GM12878 (cell line): Measurements from ENCODE around the gene MGMT. TPM values are rescaled to one million over a fixed set of nuclear protein-coding genes. Genes with fewer than 3 reads are reported as not detected.

ENCODE experiments used
- ATAC-seq: fragments of 200-7000 bp; cut with Tn5 transposase; 3 replicates; pipeline ENCODE4 v1.9.1; 2020; ENCODE audit warnings: mild to moderate bottlenecking, moderate library complexity
- BruUV-seq: library from RNA; stranded (reverse); fragments of 400-500 nt; replicated peaks from 2 replicates; lab custom pipeline; 2021; lab: Mats Ljungman, UMichigan
- CTCF ChIA-PET: fragments of 300-600 bp; sonication (Branson Sonifier 250); formaldehyde crosslinking; extraction: SDS; loops from one replicate; lab custom pipeline; 2021; ENCODE audit warnings: inconsistent platforms; lab: Yijun Ruan, JAX
- POLR2A ChIA-PET: fragments of 350-600 bp; formaldehyde crosslinking; extraction: SDS; loops from one replicate; lab custom pipeline; 2021; ENCODE audit warnings: inconsistent platforms; lab: Charles Lee
- RAD21 ChIA-PET: fragments of 300-600 bp; sonication (Branson Sonifier 250); formaldehyde crosslinking; loops from one replicate; lab custom pipeline; 2023; ENCODE audit warnings: antibody characterized with exemption; ENCODE audit not compliant: unreplicated experiment; lab: Charles Lee
- SMC1A ChIA-PET: fragments of 300-600 bp; sonication (Branson Sonifier 250); formaldehyde crosslinking; loops from one replicate; lab custom pipeline; 2023; ENCODE audit not compliant: unreplicated experiment, uncharacterized antibody; lab: Charles Lee
- DNase-seq: peaks from one replicate; pipeline ENCODE4 v3.0.0-alpha.2; 2011; ENCODE audit warnings: low read depth, low spot score
- FAIRE-seq: peaks from 3 replicates; lab custom pipeline; 2011; peaks lifted over from hg19 to GRCh38; lab: Jason Lieb, UNC
- H2AFZ ChIP-seq: 2 replicates; pipeline ENCODE4 v1.6.0; 2011; ENCODE audit warnings: low read depth, low read length, control low read depth; ENCODE audit not compliant: control insufficient read depth
- H3K27ac ChIP-seq: 2 replicates; pipeline ENCODE4 v1.5.1; 2011; ENCODE audit warnings: control low read depth; ENCODE audit not compliant: control insufficient read depth, insufficient read depth
- H3K27me3 ChIP-seq, 2 experiments: replicated peaks in 1 of 2; 2 replicates each; pipeline versions ENCODE4 v1.6.0 to v1.6.1; 2011; ENCODE audit warnings: low read length in 1 of 2; ENCODE audit not compliant: control insufficient read depth in 2 of 2, insufficient read depth in 2 of 2
- H3K36me3 ChIP-seq, 2 experiments: 2 replicates each; pipeline ENCODE4 v1.5.1; 2011; ENCODE audit warnings: low read length in 1 of 2; ENCODE audit not compliant: control insufficient read depth in 2 of 2, insufficient read depth in 2 of 2
- H3K4me1 ChIP-seq: 2 replicates; pipeline ENCODE4 v1.6.1; 2011; ENCODE audit warnings: mild to moderate bottlenecking, low read length, moderate library complexity, mixed read lengths; ENCODE audit not compliant: control insufficient read depth, insufficient read depth
- H3K4me2 ChIP-seq: 2 replicates; pipeline ENCODE4 v1.6.0; 2011; ENCODE audit warnings: control low read depth; ENCODE audit not compliant: control insufficient read depth, insufficient read depth
- H3K4me3 ChIP-seq: fragments of 200-600 bp; sonication (generic); 2 replicates; pipeline ENCODE4 v1.5.1; 2016
- H3K79me2 ChIP-seq: 2 replicates; pipeline ENCODE4 v1.6.0; 2011; ENCODE audit warnings: low read length; ENCODE audit not compliant: control insufficient read depth, insufficient read depth
- H3K9ac ChIP-seq: 2 replicates; pipeline ENCODE4 v1.8.0; 2011; ENCODE audit warnings: low read length, control low read depth, mixed read lengths; ENCODE audit not compliant: control insufficient read depth, insufficient read depth
- H3K9me3 ChIP-seq: replicated peaks from 3 replicates; pipeline ENCODE4 v1.5.1; 2011; ENCODE audit warnings: mild to moderate bottlenecking, low read length; ENCODE audit not compliant: control insufficient read depth, insufficient read depth
- H4K20me1 ChIP-seq: 2 replicates; pipeline ENCODE4 v1.6.0; 2011; ENCODE audit not compliant: control insufficient read depth, insufficient read depth
- ATF2 ChIP-seq: IDR thresholded peaks from 2 replicates; pipeline ENCODE4 v1.6.1; 2012; ENCODE audit warnings: low read length, inconsistent platforms
- BACH1 ChIP-seq: fragments of 450-650 bp; IDR thresholded peaks from 2 replicates; pipeline ENCODE4 v1.6.1; 2017; ENCODE audit warnings: mild to moderate bottlenecking, borderline replicate concordance
- CTCF ChIP-seq, 3 experiments: IDR thresholded peaks in 2 of 3; conservative IDR thresholded peaks in 1 of 3; 2 replicates each; pipeline ENCODE4 v1.5.1; 2011; ENCODE audit warnings: low read depth in 3 of 3, low read length in 3 of 3, mild to moderate bottlenecking in 3 of 3, control low read depth in 2 of 3, moderate library complexity in 2 of 3, inconsistent platforms in 1 of 3, mixed read lengths in 1 of 3; ENCODE audit not compliant: control insufficient read depth in 2 of 3, insufficient read depth in 1 of 3; ENCODE audit errors: extremely low read depth in 1 of 3
- IRF5 ChIP-seq: fragments of 450-650 bp; IDR thresholded peaks from 2 replicates; pipeline ENCODE4 v1.6.1; 2017; ENCODE audit warnings: borderline replicate concordance
- MEF2A ChIP-seq: IDR thresholded peaks from 2 replicates; pipeline ENCODE4 v1.6.1; 2011; ENCODE audit warnings: low read depth, mild to moderate bottlenecking, low read length, moderate library complexity; ENCODE audit not compliant: insufficient read depth
- POU2F2 ChIP-seq: IDR thresholded peaks from 3 replicates; pipeline ENCODE4 v1.6.1; 2011; ENCODE audit warnings: low read depth, mild to moderate bottlenecking, low read length, borderline replicate concordance
- RAD21 ChIP-seq: IDR thresholded peaks from 2 replicates; pipeline ENCODE4 v1.6.1; 2011; ENCODE audit warnings: mild to moderate bottlenecking, low read depth, low read length, moderate library complexity; ENCODE audit not compliant: insufficient read depth
- TBL1XR1 ChIP-seq: IDR thresholded peaks from 2 replicates; pipeline ENCODE4 v1.6.1; 2012; ENCODE audit warnings: low read depth, low read length, improper control_type of control experiment
- TCF7 ChIP-seq: IDR thresholded peaks from 2 replicates; pipeline ENCODE4 v1.6.1; 2014; ENCODE audit warnings: antibody characterized with exemption, borderline replicate concordance
- ZBTB11 ChIP-seq: fragments of 450-650 bp; formaldehyde crosslinking; IDR thresholded peaks from 2 replicates; pipeline ENCODE4 v1.5.0; 2022; ENCODE audit warnings: mild to moderate bottlenecking, missing genetic modification characterization
- ZNF622 ChIP-seq: fragments of 450-650 bp; IDR thresholded peaks from 2 replicates; pipeline ENCODE4 v1.6.1; 2017; ENCODE audit warnings: mild to moderate bottlenecking, inconsistent platforms
- WGBS: methylation state at CpG from one replicate; pipeline ENCODE4 v1.1.6; 2016; ENCODE audit warnings: low lambda C conversion rate; ENCODE audit not compliant: insufficient replicate concordance, insufficient coverage; ENCODE audit errors: missing lambda C conversion rate; 5-methylcytosine and 5-hydroxymethylcytosine counted together
- in situ Hi-C: fragments of 300-500 bp; cut with MboI; formaldehyde crosslinking; loops from 9 replicates; pipeline ENCODE4 v1.14.3; 2018; ENCODE audit warnings: mixed read lengths
- intact Hi-C: fragments of 100-400 bp; cut with micrococcal nuclease; formaldehyde crosslinking; loops from one replicate; pipeline ENCODE4 v1.14.2; 2022; ENCODE audit not compliant: unreplicated experiment
- polyA plus RNA-seq, 11 experiments: library from polyadenylated mRNA; depleted of rRNA in 4 of 11; unstranded in 6 of 11; stranded (reverse) in 5 of 11; fragments of >200 nt; fragmentation: Nextera tagmentation in 4 of 11; fragmentation: Illumina TruSeq in 1 of 11; extraction: Ambion mirVana in 4 of 11; extraction: Trizol in 1 of 11; gene quantifications; 1 replicate in 1 of 11; 2 replicates in 10 of 11; pipeline versions ENCODE4 v1.2.1 to v1.2.3, GENCODE V29; 2011 to 2016; ENCODE audit warnings: inconsistent platforms in 2 of 11, missing spikeins in 2 of 11, low read depth in 1 of 11
- total RNA-seq, 4 experiments: library from RNA; depleted of rRNA in 3 of 4; stranded (reverse); fragments of >200 nt in 3 of 4; fragmentation: Illumina TruSeq in 1 of 4; extraction: Trizol in 1 of 4; gene quantifications; 2 replicates each; pipeline versions ENCODE4 v1.2.1 to v1.2.3, GENCODE V29; 2013 to 2021

The MGMT gene
- total and polyA plus RNA-seq, 10 of the 15 experiments (the other 5 are each of a cell fraction or from before 2014, with no cell fraction given), result 0.16 to 24.2 (median 13.3) TPM

GRCh38 chr10:129790715-129791446 lies 323.8 kb downstream of the MGMT start:
- no peaks in the 10 kb centered on the region for H4K20me1 ChIP-seq
- 74% methylated on average over 17 of the region's 17 CpGs for WGBS
- no peaks in the 10 kb centered on the region for H3K27me3 ChIP-seq
- ATAC-seq, result no peak
- DNase-seq, result no peak
- H3K36me3 ChIP-seq, result no peaks in the 10 kb centered on the region
- BruUV-seq, result no TSS peak
- no peak overlapping the region for H3K4me2 ChIP-seq
- CTCF ChIA-PET, result interaction anchor here (0.8 kb wide), 1 partner anchor 10 kb away, joined by 3 read pairs; no protein-coding TSS in a partner anchor
- SMC1A ChIA-PET, result no interaction called here
- H2AFZ ChIP-seq, result no peak overlapping the region
- no peaks in the 10 kb centered on the region for H3K79me2 ChIP-seq
- in situ Hi-C loops, result no loop called here
- intact Hi-C loops, result no loop called here
- no peaks in the 10 kb centered on the region for H3K9me3 ChIP-seq
- H3K4me3 ChIP-seq, result no peak overlapping the region
- no peak overlapping the region for H3K27ac ChIP-seq
- RAD21 ChIA-PET, result no interaction called here
- TF ChIP-seq CTCF (IDR thresholded peaks at IDR 0.05 in 2 of 3, conservative IDR thresholded peaks at IDR 0.05 in 1 of 3; ENCODE audit: control insufficient read depth in 2 of 3, extremely low read depth in 1 of 3, insufficient read depth in 1 of 3, low read depth in 3 of 3, low read length in 3 of 3) (no peak), ZBTB11 (no peak), ZNF622 (no peak), ATF2 (no peak), POU2F2 (no peak), RAD21 (no peak), TCF7 (no peak), IRF5 (no peak), MEF2A (no peak), TBL1XR1 (no peak), BACH1 (no peak)
- POLR2A ChIA-PET, result no interaction called here
- no peak for FAIRE-seq
- H3K4me1 ChIP-seq, result no peaks in the 10 kb centered on the region
- H3K9ac ChIP-seq, result no peak overlapping the region
